Retinal pigment epithelial cell (primary cell): ENCODE results near the gene CERS5.

Source experiments
- DNase-seq: peaks from one replicate; pipeline ENCODE4 v3.0.0-alpha.2; 2010; ENCODE audit warnings: low read depth
- H3K4me3 ChIP-seq: 2 replicates; pipeline ENCODE4 v1.5.1; 2011; ENCODE audit warnings: mild to moderate bottlenecking, low read length, control low read depth, moderate library complexity
- CTCF ChIP-seq: conservative IDR thresholded peaks from 2 replicates; pipeline ENCODE4 v1.5.1; 2011; ENCODE audit warnings: low read depth, low read length, control low read depth, inconsistent platforms

Gene CERS5

GRCh38 chr12:50110762-50111351, 56.3 kb downstream of the CERS5 start:
- no peak overlapping the region for H3K4me3 ChIP-seq
- TF ChIP-seq CTCF, result peak; percentile 1
- DNase-seq, result no peak

- no peak for TF ChIP-seq CTCF
- H3K4me3 ChIP-seq, result no peak overlapping the region
Measured at GRCh38 chr12:50110127-50110761, 56.9 kb downstream of the CERS5 start.

GRCh38 chr12:50109319-50109718, 57.9 kb downstream of the CERS5 start:
- TF ChIP-seq CTCF, result no peak
- DNase-seq, result no peak
- H3K4me3 ChIP-seq, result no peak overlapping the region

More at GRCh38 chr12:50110127-50110761, 56.9 kb downstream of the CERS5 start:
- no peak for DNase-seq

GRCh38 chr12:50107416-50108268, 59.5 kb downstream of the CERS5 start:
- no peak for DNase-seq
- no peak overlapping the region for H3K4me3 ChIP-seq
- no peak for TF ChIP-seq CTCF

GRCh38 chr12:50106907-50107306, 60.3 kb downstream of the CERS5 start:
- no peak for TF ChIP-seq CTCF
- no peak for DNase-seq
- H3K4me3 ChIP-seq, result no peak overlapping the region

GRCh38 chr12:50105913-50106450, 61.2 kb downstream of the CERS5 start:
- H3K4me3 ChIP-seq, result no peak overlapping the region
- no peak for DNase-seq
- TF ChIP-seq CTCF, result no peak
